NCI-H1092 (cell line): ENCODE data around the gene ZNF765.
A peak's percentile ranks its signal among the peaks of the same experiment; 100 is the strongest.
"Not testable (repeated sequence)": the region's sequence is repeated elsewhere in the genome, so short reads cannot be mapped to it uniquely, and the experiment has no call there.

Source experiments
- DNase-seq: peaks from one replicate; lab custom pipeline; 2025; lab: John Stamatoyannopoulos, UW

Gene ZNF765

GRCh38 chr19:53394974-53395839 lies at the start of gene ZNF765:
TSS of gene ZNF765 (plus strand) at chr19:53395149. CDS start at chr19:53398016, 2,867 bp downstream.
- DNase-seq: peak; percentile 64

GRCh38 chr19:53355739-53356138 lies 39.2 kb upstream of the ZNF765 start:
- no peak for DNase-seq

- no peak for DNase-seq
Observed at GRCh38 chr19:53357821-53358581, 36.9 kb upstream of the ZNF765 start.

- not testable (repeated sequence) for DNase-seq
Observed at GRCh38 chr19:53360056-53360455, 34.9 kb upstream of the ZNF765 start.

- DNase-seq: peak; percentile 59
Observed at GRCh38 chr19:53365134-53365898, 29.6 kb upstream of the ZNF765 start, which contains the start of gene ZNF525. TSS of gene ZNF525 (plus strand) at chr19:53365705. CDS start at chr19:53372282, 6,577 bp downstream.

GRCh38 chr19:53365899-53366493 lies 29.0 kb upstream of the ZNF765 start:
- no peak for DNase-seq

- DNase-seq: no peak
Observed at GRCh38 chr19:53372196-53372595, 22.8 kb upstream of the ZNF765 start.

- no peak for DNase-seq
Observed at GRCh38 chr19:53374288-53374687, 20.7 kb upstream of the ZNF765 start.

GRCh38 chr19:53374743-53375142 lies 20.2 kb upstream of the ZNF765 start:
- no peak for DNase-seq

- DNase-seq: no peak
Observed at GRCh38 chr19:53381376-53381775, 13.6 kb upstream of the ZNF765 start.

- no peak for DNase-seq
Observed at GRCh38 chr19:53388168-53388567, 6.8 kb upstream of the ZNF765 start.

GRCh38 chr19:53388904-53389303 lies 6.0 kb upstream of the ZNF765 start:
- no peak for DNase-seq

GRCh38 chr19:53389571-53389970 lies 5.4 kb upstream of the ZNF765 start:
- DNase-seq: no peak

- DNase-seq: no peak
Observed at GRCh38 chr19:53389978-53390377, 5.0 kb upstream of the ZNF765 start.

- DNase-seq: peak; percentile 34
Observed at GRCh38 chr19:53394522-53394973, 401 bp upstream of the ZNF765 start.

GRCh38 chr19:53395840-53396524 lies 1.0 kb downstream of the ZNF765 start:
- DNase-seq: not testable (repeated sequence)

- no peak for DNase-seq
Observed at GRCh38 chr19:53396525-53396868, 1.5 kb downstream of the ZNF765 start.

- DNase-seq: not testable (repeated sequence)
Observed at GRCh38 chr19:53397918-53398317, 3.0 kb downstream of the ZNF765 start.

GRCh38 chr19:53409505-53410204 lies 14.7 kb downstream of the ZNF765 start:
- no peak for DNase-seq

- DNase-seq: not testable (repeated sequence)
Observed at GRCh38 chr19:53420520-53421315, 25.8 kb downstream of the ZNF765 start.
